Esophagus squamous epithelium (tissue), 5 donors: ENCODE results near the gene SYT17. TPM values are rescaled to one million over a fixed set of nuclear protein-coding genes. Genes with fewer than 3 reads are reported as not detected.

Experiments used
- DNase-seq: peaks from one replicate; lab custom pipeline; 2025; lab: John Stamatoyannopoulos, UW
- H3K27ac ChIP-seq, 4 donors: fragments of 200-600 bp; sonication (generic); one replicate each; pipeline ENCODE4 v1.5.1; 2016 to 2019; ENCODE audit warnings: mild to moderate bottlenecking in 1 of 4
- H3K27me3 ChIP-seq, 4 donors: fragments of 200-600 bp; sonication (generic); 1 replicate in 3 of 4; 2 replicates in 1 of 4; pipeline versions ENCODE4 v1.5.1 to v1.6.0; 2017 to 2021; ENCODE audit warnings: antibody characterized with exemption in 1 of 4
- H3K36me3 ChIP-seq, 3 donors: fragments of 200-600 bp; sonication (generic); one replicate each; pipeline ENCODE4 v1.5.1; 2016 to 2019
- H3K4me1 ChIP-seq, 3 donors: fragments of 200-600 bp; sonication (generic); one replicate each; pipeline ENCODE4 v1.5.1; 2017 to 2019
- H3K4me3 ChIP-seq, 4 donors: fragments of 200-600 bp; sonication (generic); 1 replicate in 3 of 4; 2 replicates in 1 of 4; pipeline ENCODE4 v1.5.1; 2016 to 2019; ENCODE audit warnings: mild to moderate bottlenecking in 2 of 4, moderate library complexity in 1 of 4
- H3K9me3 ChIP-seq, 3 donors: fragments of 200-600 bp; sonication (generic); one replicate each; pipeline ENCODE4 v1.5.1; 2016 to 2019
- CTCF ChIP-seq, 6 experiments: fragments of 450-650 bp in 4 of 6; fragments of 200-600 bp in 2 of 6; sonication (generic) in 2 of 6; IDR thresholded peaks; one replicate each; pipeline ENCODE4 v1.5.1; 2016 to 2019; ENCODE audit warnings: antibody characterized with exemption in 6 of 6, mild to moderate bottlenecking in 4 of 6, moderate library complexity in 4 of 6
- POLR2A ChIP-seq, 4 donors: fragments of 450-650 bp; IDR thresholded peaks; one replicate each; pipeline ENCODE4 v1.6.1; 2017; ENCODE audit warnings: antibody characterized with exemption in 4 of 4, mild to moderate bottlenecking in 4 of 4, moderate library complexity in 3 of 4
- WGBS, 2 donors: methylation state at CpG; one replicate each; pipeline ENCODE4 v1.1.5; 2018; 5-methylcytosine and 5-hydroxymethylcytosine counted together
- intact Hi-C: fragments of 100-400 bp; cut with DNase I; formaldehyde crosslinking; loops from one replicate; pipeline ENCODE4 v1.15.0; 2022
- total RNA-seq, 4 donors: library from RNA; depleted of rRNA; stranded (reverse); fragments of >200 nt; gene quantifications; one replicate each; pipeline ENCODE4 v1.1.0, GENCODE V29; 2016
- donor health status: DM: yes; HTN: yes; CAD: no.

SYT17 gene
- total RNA-seq, 4 donors from 2014 or later: 0.88 to 7.6 (median 4.7) TPM

DNA sequence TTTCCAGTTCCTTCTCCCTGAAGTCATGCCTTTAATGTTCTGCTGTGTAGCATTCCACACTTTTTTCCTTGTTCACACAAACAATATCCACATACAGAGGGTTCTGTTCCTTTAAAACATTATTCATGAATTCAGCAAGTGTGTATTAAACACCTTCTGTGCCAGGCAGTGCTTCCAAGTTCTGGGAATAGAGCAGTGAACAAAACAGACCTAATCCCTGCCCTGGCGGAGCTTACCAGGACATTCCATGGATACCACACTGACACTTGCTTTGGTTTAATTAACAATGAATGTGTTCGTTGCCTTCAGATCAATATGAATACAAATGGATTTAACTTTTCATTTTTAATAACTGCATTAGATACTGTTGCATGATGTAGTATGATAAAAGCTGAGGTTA, 59.6 kb downstream of the SYT17 start:
- no peak overlapping the region for H3K4me3 ChIP-seq
- peaks cover 0 to 13% (median 0%) of the 10 kb centered on the region in 3 donors for H3K9me3 ChIP-seq
- WGBS, 2 donors: 14 to 40% methylated on average over 2 of the region's 2 CpGs
- peaks cover 0 to 22% (median 0%) of the 10 kb centered on the region in 3 donors for H3K36me3 ChIP-seq
- H3K27me3 ChIP-seq: no peaks in the 10 kb centered on the region
- H3K27ac ChIP-seq: peak overlapping the region in 2 of 4 donors; percentile 32 to 63
- no peak for TF ChIP-seq POLR2A (IDR thresholded peaks at IDR 0.05)
- no peak for TF ChIP-seq CTCF (IDR thresholded peaks at IDR 0.05)
- H3K4me1 ChIP-seq: peaks cover 0 to 16% (median 4%) of the 10 kb centered on the region in 3 donors
- intact Hi-C loops: no loop called here
- DNase-seq: no peak

GRCh38 chr16:19228052-19228451, 60.0 kb downstream of the SYT17 start:
- Histone ChIP-seq H3K36me3 (peaks cover 0 to 22% (median 0%) of the 10 kb centered on the region in 3 donors), H3K27me3 (no peaks in the 10 kb centered on the region), H3K4me1 (peaks cover 0 to 16% (median 4%) of the 10 kb centered on the region in 3 donors), H3K4me3 (no peak overlapping the region), H3K9me3 (peaks cover 0 to 13% (median 0%) of the 10 kb centered on the region in 3 donors), H3K27ac (peak overlapping the region in 2 of 4 donors; percentile 36 to 63)
- DNase-seq: no peak
- TF ChIP-seq CTCF (IDR thresholded peaks at IDR 0.05): no peak
- no peak for TF ChIP-seq POLR2A (IDR thresholded peaks at IDR 0.05)
- 47 to 48% methylated on average over 4 of the region's 4 CpGs for WGBS, 2 donors
- intact Hi-C loops: no loop called here

- peak overlapping the region in 2 of 4 donors; percentile 36 to 63 for H3K27ac ChIP-seq
Measured at GRCh38 chr16:19228575-19228974, 60.5 kb downstream of the SYT17 start.

GRCh38 chr16:19230575-19230974, 62.5 kb downstream of the SYT17 start:
- H3K36me3 ChIP-seq: peaks cover 0 to 9% (median 0%) of the 10 kb centered on the region in 3 donors
- peaks cover 0 to 9% (median 5%) of the 10 kb centered on the region in 3 donors for H3K9me3 ChIP-seq
- intact Hi-C loops: no loop called here
- H3K27ac ChIP-seq: no peak overlapping the region
- no peak overlapping the region for H3K4me3 ChIP-seq
- WGBS, 2 donors: 75 to 92% methylated on average over 3 of the region's 3 CpGs
- no peak for TF ChIP-seq POLR2A (IDR thresholded peaks at IDR 0.05)
- no peak for DNase-seq
- peaks cover 0 to 16% (median 4%) of the 10 kb centered on the region in 3 donors for H3K4me1 ChIP-seq
- H3K27me3 ChIP-seq: no peaks in the 10 kb centered on the region

More at GRCh38 chr16:19228575-19228974, 60.5 kb downstream of the SYT17 start:
- intact Hi-C loops: no loop called here
- TF ChIP-seq POLR2A (IDR thresholded peaks at IDR 0.05) (no peak), CTCF (IDR thresholded peaks at IDR 0.05) (no peak)
- H3K27me3 ChIP-seq: no peaks in the 10 kb centered on the region
- WGBS, 2 donors: 73 to 76% methylated on average over 3 of the region's 3 CpGs
- H3K4me1 ChIP-seq: peaks cover 0 to 16% (median 4%) of the 10 kb centered on the region in 3 donors
- H3K4me3 ChIP-seq: no peak overlapping the region
- peaks cover 0 to 22% (median 0%) of the 10 kb centered on the region in 3 donors for H3K36me3 ChIP-seq
- peaks cover 0 to 13% (median 0%) of the 10 kb centered on the region in 3 donors for H3K9me3 ChIP-seq
- DNase-seq: no peak

GRCh38 chr16:19231881-19232280, 63.8 kb downstream of the SYT17 start:
- Histone ChIP-seq H3K36me3 (no peaks in the 10 kb centered on the region), H3K9me3 (peaks cover 0 to 11% (median 9%) of the 10 kb centered on the region in 3 donors), H3K27me3 (no peaks in the 10 kb centered on the region), H3K27ac (no peak overlapping the region), H3K4me3 (no peak overlapping the region), H3K4me1 (peaks cover 0 to 16% (median 4%) of the 10 kb centered on the region in 3 donors)
- TF ChIP-seq CTCF (IDR thresholded peaks at IDR 0.05) (no peak), POLR2A (IDR thresholded peaks at IDR 0.05) (no peak)
- intact Hi-C loops: no loop called here
- DNase-seq: no peak
- WGBS, 2 donors: 74 to 83% methylated on average over 8 of the region's 8 CpGs
